Heart right ventricle (tissue), 16 donors: ENCODE results near the gene KCNE1. TPM values are rescaled to one million over a fixed set of nuclear protein-coding genes. Genes with fewer than 3 reads are reported as not detected.
A peak's percentile ranks its signal among the peaks of the same experiment; 100 is the strongest.

ENCODE experiments used
- ATAC-seq, 8 donors: fragments of 200-7000 bp; cut with Tn5 transposase; one replicate each; pipeline ENCODE4 v1.9.1; 2020; ENCODE audit warnings: mild to moderate bottlenecking in 8 of 8, moderate library complexity in 8 of 8, moderate number of reproducible peaks in 1 of 8
- DNase-seq, 2 donors: peaks; one replicate each; pipeline ENCODE4 v3.0.0-alpha.2; 2020
- H3K27ac ChIP-seq, 10 donors: fragments of 200-600 bp; sonication (generic) in 2 of 10; one replicate each; pipeline versions ENCODE4 v1.5.0 to v1.8.0; 2020 to 2022; ENCODE audit warnings: mild to moderate bottlenecking in 3 of 10
- H3K27me3 ChIP-seq, 7 donors: fragments of 200-600 bp; one replicate each; pipeline ENCODE4 v1.8.0; 2021 to 2022; ENCODE audit warnings: mild to moderate bottlenecking in 2 of 7
- H3K36me3 ChIP-seq, 9 donors: fragments of 200-600 bp; sonication (generic) in 1 of 9; one replicate each; pipeline versions ENCODE4 v1.5.0 to v1.8.0; 2020 to 2022; ENCODE audit warnings: mild to moderate bottlenecking in 2 of 9
- H3K4me1 ChIP-seq, 9 donors: fragments of 200-600 bp; sonication (generic) in 1 of 9; one replicate each; pipeline versions ENCODE4 v1.5.0 to v1.8.0; 2020 to 2022; ENCODE audit warnings: mild to moderate bottlenecking in 4 of 9
- H3K4me3 ChIP-seq, 10 donors: fragments of 200-600 bp; sonication (generic) in 2 of 10; one replicate each; pipeline versions ENCODE4 v1.5.0 to v1.8.0; 2020 to 2022; ENCODE audit warnings: mild to moderate bottlenecking in 7 of 10, moderate library complexity in 2 of 10
- H3K9me3 ChIP-seq, 11 donors: fragments of 200-600 bp in 10 of 11; sonication (generic) in 2 of 11; one replicate each; pipeline versions ENCODE4 v1.5.0 to v1.8.0; 2013 to 2022; ENCODE audit warnings: mild to moderate bottlenecking in 2 of 11, control low read depth in 1 of 11, moderate library complexity in 1 of 11
- WGBS, 2 donors: extraction: QIAGEN DNeasy Blood & Tissue Kit; methylation state at CpG; one replicate each; pipeline ENCODE4 v1.1.7; 2013; ENCODE audit warnings: inconsistent platforms in 1 of 2; 5-methylcytosine and 5-hydroxymethylcytosine counted together
- intact Hi-C, 10 donors: fragments of 100-400 bp; cut with DNase I; formaldehyde crosslinking; loops; one replicate each; pipeline versions ENCODE4 v1.11.1 to v1.14.2; 2022
- polyA plus RNA-seq, 2 donors: library from polyadenylated mRNA; stranded (reverse); fragments of 200-250 nt; gene quantifications; one replicate each; pipeline ENCODE4 v1.2.3, GENCODE V29; 2013
- total RNA-seq, 10 donors: library from RNA; stranded (reverse); fragmentation: NEBNext Ultra II Directional in 3 of 10; extraction: Animal tissue kit (Norgen Biotek cat#: 25700) in 3 of 10; gene quantifications; one replicate each; pipeline versions ENCODE4 v1.2.1 to v1.2.4, GENCODE V29; 2021 to 2023
- TF ChIP-seq, protein P1 (sequence below), 9 donors: fragments of 200-600 bp; sonication (generic) in 2 of 9; IDR thresholded peaks; one replicate each; pipeline versions ENCODE4 v1.5.0 to v1.8.0; 2021 to 2022; ENCODE audit warnings: antibody characterized with exemption in 9 of 9, mild to moderate bottlenecking in 5 of 9, moderate library complexity in 1 of 9
- donor health status: Arrhythmogenic right ventricular cardiomyopathy.
- donor health status: ischemic (EF 13 %, LVEDD 7.1; RV severe dilation, severe dysfunction).
- donor health status: healthy with polysubstance abuse.
- donor health status: DM: no; HTN: yes; CAD: no.
- donor health status: DM: no; HTN: no; CAD: no.
- donor health status: ischemic (EF 25% LVEDD 6.9; RV normal size, moderate dysfunction).
- donor health status: ischemic (EF 25% LVEDD 5.7; RV mildly dilated, moderate dysfunction).
- donor health status: healthy.
- donor health status: DM: yes; HTN: yes; CAD: no.
- donor health status: Ischemic cardiomyopathy.
- donor health status: ischemic (EF 35%, LVEDD 5.7; RV mildly dilated, moderate dysfunction).
- donor health status: nonischemic (EF 11% LVEDD 7.7; RV severe dilation, severe dysfunction).
- donor health status: DM: yes; HTN: yes; CAD: no.
- donor health status: PGD.
- donor health status: ischemic (EF 29% LVEDD 5.4; RV normal size, mild dysfunction).
- donor health status: nonischemic (EF 23%, LVEDD 6.1; RV moderate dilation, normal function).

Gene KCNE1
- total and polyA plus RNA-seq, 12 donors = 0.75 to 15.5 (median 7.3) TPM

DNA sequence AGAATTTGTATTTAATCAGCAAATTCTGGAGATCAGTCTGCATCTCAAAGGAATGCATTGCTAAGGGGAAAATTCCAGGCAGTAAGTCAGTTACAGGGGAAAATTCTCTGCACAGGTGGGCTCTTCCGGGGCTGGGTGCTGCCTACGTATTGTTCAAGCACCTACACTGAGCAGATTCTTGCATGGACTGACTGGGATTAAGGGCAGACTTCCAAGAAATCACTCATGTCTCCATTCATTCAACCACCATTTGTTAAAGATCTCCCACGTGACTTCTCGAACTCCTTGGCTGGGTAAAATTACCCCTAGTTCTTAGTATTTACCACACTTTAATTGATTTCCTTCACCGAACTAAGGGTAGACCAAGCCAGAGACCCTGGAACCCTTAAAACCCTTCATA, 28.2 kb upstream of the KCNE1 start:
- H3K4me3 ChIP-seq = no peak overlapping the region
- WGBS, 2 donors = 88 to 89% methylated on average over 5 of the region's 5 CpGs
- intact Hi-C loops = no loop called here
- ATAC-seq = no peak
- TF ChIP-seq, protein P1, sequence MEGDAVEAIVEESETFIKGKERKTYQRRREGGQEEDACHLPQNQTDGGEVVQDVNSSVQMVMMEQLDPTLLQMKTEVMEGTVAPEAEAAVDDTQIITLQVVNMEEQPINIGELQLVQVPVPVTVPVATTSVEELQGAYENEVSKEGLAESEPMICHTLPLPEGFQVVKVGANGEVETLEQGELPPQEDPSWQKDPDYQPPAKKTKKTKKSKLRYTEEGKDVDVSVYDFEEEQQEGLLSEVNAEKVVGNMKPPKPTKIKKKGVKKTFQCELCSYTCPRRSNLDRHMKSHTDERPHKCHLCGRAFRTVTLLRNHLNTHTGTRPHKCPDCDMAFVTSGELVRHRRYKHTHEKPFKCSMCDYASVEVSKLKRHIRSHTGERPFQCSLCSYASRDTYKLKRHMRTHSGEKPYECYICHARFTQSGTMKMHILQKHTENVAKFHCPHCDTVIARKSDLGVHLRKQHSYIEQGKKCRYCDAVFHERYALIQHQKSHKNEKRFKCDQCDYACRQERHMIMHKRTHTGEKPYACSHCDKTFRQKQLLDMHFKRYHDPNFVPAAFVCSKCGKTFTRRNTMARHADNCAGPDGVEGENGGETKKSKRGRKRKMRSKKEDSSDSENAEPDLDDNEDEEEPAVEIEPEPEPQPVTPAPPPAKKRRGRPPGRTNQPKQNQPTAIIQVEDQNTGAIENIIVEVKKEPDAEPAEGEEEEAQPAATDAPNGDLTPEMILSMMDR (IDR thresholded peaks at IDR 0.05) = no peak
- peaks cover 0 to 3% (median 0%) of the 10 kb centered on the region in 11 donors for H3K9me3 ChIP-seq
- no peaks in the 10 kb centered on the region for H3K27me3 ChIP-seq
- no peak overlapping the region for H3K27ac ChIP-seq
- DNase-seq = no peak
- peaks cover 0 to 54% (median 29%) of the 10 kb centered on the region in 9 donors for H3K4me1 ChIP-seq
- no peaks in the 10 kb centered on the region for H3K36me3 ChIP-seq

DNA sequence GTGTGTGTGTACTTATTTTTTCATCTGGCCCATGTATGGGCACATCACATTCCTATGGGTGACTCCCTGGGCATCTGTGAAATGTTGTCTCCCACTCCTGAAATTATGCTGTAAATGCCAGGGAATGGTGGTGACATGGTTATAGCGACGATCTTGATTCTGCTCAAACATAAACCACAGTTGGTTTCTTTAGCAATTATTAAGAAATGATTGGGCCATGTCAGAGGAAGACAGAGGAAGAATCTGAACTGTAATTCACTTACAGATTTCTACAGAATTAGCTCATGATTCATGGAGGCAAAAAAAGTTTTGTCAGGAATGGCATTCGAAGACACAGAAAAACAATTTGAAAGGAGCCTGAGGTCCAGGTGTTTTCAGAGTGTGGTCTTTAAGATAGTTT, 25.8 kb upstream of the KCNE1 start:
- H3K27ac ChIP-seq = peak overlapping the region in 6 of 10 donors; percentile 9 to 77 (median 60)
- H3K4me3 ChIP-seq = no peak overlapping the region
- TF ChIP-seq, protein P1 (IDR thresholded peaks at IDR 0.05) = no peak
- H3K4me1 ChIP-seq = peaks cover 0 to 44% (median 25%) of the 10 kb centered on the region in 9 donors
- H3K27me3 ChIP-seq = no peaks in the 10 kb centered on the region
- intact Hi-C loops = no loop called here
- H3K36me3 ChIP-seq = no peaks in the 10 kb centered on the region
- ATAC-seq (peak in 1 of 8 donors; percentile 16), DNase-seq (no peak)
- peaks cover 0 to 3% (median 0%) of the 10 kb centered on the region in 11 donors for H3K9me3 ChIP-seq
- WGBS, 2 donors = 69 to 71% methylated on average over 3 of the region's 3 CpGs

DNA sequence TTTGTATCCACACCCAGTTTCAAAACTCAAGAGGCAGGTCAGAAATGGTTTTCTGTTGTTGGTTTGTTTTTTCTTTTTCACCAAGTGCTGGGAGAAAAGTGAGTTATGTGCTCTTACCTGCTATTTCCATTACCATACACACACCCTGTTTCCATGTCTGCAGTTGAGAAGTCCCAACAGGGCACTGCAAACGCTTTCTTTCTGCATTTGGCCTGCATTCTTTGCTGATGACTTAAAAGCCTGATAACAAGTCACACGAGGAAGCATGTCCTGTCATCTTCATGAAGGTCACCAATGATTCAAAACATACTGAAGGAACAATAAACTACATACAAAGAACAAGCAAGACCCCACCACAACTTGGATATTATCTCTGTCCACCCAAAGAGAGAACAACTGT, 24.8 kb upstream of the KCNE1 start:
- Histone ChIP-seq H3K27ac (peak overlapping the region in 7 of 10 donors; percentile 21 to 77 (median 58)), H3K4me3 (no peak overlapping the region), H3K9me3 (no peaks in the 10 kb centered on the region), H3K36me3 (no peaks in the 10 kb centered on the region), H3K27me3 (no peaks in the 10 kb centered on the region), H3K4me1 (peaks cover 0 to 44% (median 26%) of the 10 kb centered on the region in 9 donors)
- ATAC-seq (peak in 4 of 8 donors; percentile 40 to 65 (median 55)), DNase-seq (no peak)
- intact Hi-C loops = no loop called here
- TF ChIP-seq, protein P1 (IDR thresholded peaks at IDR 0.05) = no peak
- WGBS, 2 donors = 12 to 13% methylated on average over 2 of the region's 2 CpGs

DNA sequence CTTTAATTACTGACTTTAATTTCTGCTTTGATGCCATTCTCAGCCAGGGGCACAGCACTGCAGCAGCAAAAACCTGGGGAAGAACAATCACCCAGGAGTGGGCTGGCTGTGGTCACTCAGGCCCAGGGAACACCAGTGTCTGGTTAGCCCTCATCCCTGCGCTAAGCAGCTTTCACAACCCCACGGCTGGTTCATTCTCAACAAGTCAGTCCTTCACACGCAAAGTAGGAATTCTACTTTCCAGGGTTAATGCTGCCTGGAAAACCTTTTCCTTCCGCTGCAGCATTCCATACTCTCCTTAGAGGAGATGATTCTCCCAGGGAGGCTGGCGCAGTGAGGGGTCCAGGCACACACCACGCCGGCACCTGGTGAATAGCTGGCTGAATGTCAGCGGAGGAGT, 24.3 kb upstream of the KCNE1 start:
- TF ChIP-seq, protein P1 (IDR thresholded peaks at IDR 0.05) = no peak
- H3K4me3 ChIP-seq = no peak overlapping the region
- H3K9me3 ChIP-seq = no peaks in the 10 kb centered on the region
- no peaks in the 10 kb centered on the region for H3K27me3 ChIP-seq
- DNase-seq = no peak
- peak overlapping the region in 6 of 10 donors; percentile 28 to 77 (median 60) for H3K27ac ChIP-seq
- 93 to 94% methylated on average over 8 of the region's 8 CpGs for WGBS, 2 donors
- no peaks in the 10 kb centered on the region for H3K36me3 ChIP-seq
- no peak for ATAC-seq
- peaks cover 0 to 44% (median 27%) of the 10 kb centered on the region in 9 donors for H3K4me1 ChIP-seq
- intact Hi-C loops = no loop called here
